ENCODE measurements around the gene IRF9. TPM values are rescaled to one million over a fixed set of nuclear protein-coding genes. Genes with fewer than 3 reads are reported as not detected.

The IRF9 gene
- total RNA-seq, 2 experiments from 2014 or later, result 52.4 to 54.5 TPM

GRCh38 chr14:24179961-24180796 is 19.1 kb downstream of the IRF9 start:
- ChIA-PET POLR2A (interaction anchor here (0.5 to 1.7 kb wide), 5 partner anchors 8 to 45 kb away, joined by 3 to 5 read pairs (median 4); partner anchors contain the start of genes IPO4 and IRF9), CTCF (interaction anchor here (1.2 to 1.6 kb wide), 3 partner anchors 15 to 20 kb away, joined by 3 to 5 read pairs (median 5); partner anchors contain the start of gene IRF9)

- CTCF ChIA-PET, result interaction anchor here (1.2 kb wide), 1 partner anchor 21 kb away, joined by 5 read pairs; the partner anchor contains the start of gene IRF9
- POLR2A ChIA-PET, result interaction anchor here (0.9 to 1.7 kb wide), 2 partner anchors 17 to 26 kb away, joined by 3 to 5 read pairs; no protein-coding TSS in a partner anchor
These were observed 20.5 kb downstream of the IRF9 start for GRCh38 chr14:24181371-24182077.

- CTCF ChIA-PET, result interaction anchor here (1.3 kb wide), 1 partner anchor 20 kb away, joined by 4 read pairs; the partner anchor contains the start of gene IRF9
- POLR2A ChIA-PET, result interaction anchor here (0.9 kb wide), 1 partner anchor 25 kb away, joined by 3 read pairs; no protein-coding TSS in a partner anchor
These were observed 21.2 kb downstream of the IRF9 start for GRCh38 chr14:24182110-24182882.

GRCh38 chr14:24183014-24183481 is 22.0 kb downstream of the IRF9 start:
- CTCF ChIA-PET, result interaction anchor here (1.3 to 1.5 kb wide), 2 partner anchors 21 to 125 kb away, joined by 4 read pairs; partner anchors contain the start of genes CIDEB and IRF9
- POLR2A ChIA-PET, result no interaction called here

GRCh38 chr14:24184104-24184970 is 23.3 kb downstream of the IRF9 start:
- ChIA-PET POLR2A (no interaction called here), CTCF (interaction anchor here (1.3 to 1.5 kb wide), 2 partner anchors 11 to 124 kb away, joined by 3 to 4 read pairs; partner anchors contain the start of genes CIDEB and TM9SF1)

GRCh38 chr14:24185026-24185425 is 24.0 kb downstream of the IRF9 start:
- POLR2A ChIA-PET, result no interaction called here
- CTCF ChIA-PET, result interaction anchor here (1.3 to 1.9 kb wide), 2 partner anchors 11 to 24 kb away, joined by 3 to 11 read pairs; partner anchors contain the start of genes IRF9 and TM9SF1

- CTCF ChIA-PET, result interaction anchor here (1.3 to 1.9 kb wide), 2 partner anchors 10 to 25 kb away, joined by 3 to 11 read pairs; partner anchors contain the start of genes IRF9 and TM9SF1
- POLR2A ChIA-PET, result no interaction called here
These were observed 24.7 kb downstream of the IRF9 start for GRCh38 chr14:24185741-24186140.

- CTCF ChIA-PET, result interaction anchor here (0.6 to 1.9 kb wide), 3 partner anchors 26 to 41 kb away, joined by 3 to 11 read pairs (median 9); partner anchors contain the start of gene IRF9
- POLR2A ChIA-PET, result interaction anchor here (0.6 to 3.3 kb wide), 4 partner anchors 9 to 121 kb away, joined by 3 to 15 read pairs (median 6); partner anchors contain the start of genes IRF9 and TM9SF1
These were observed 25.9 kb downstream of the IRF9 start for GRCh38 chr14:24186831-24187538.

- POLR2A ChIA-PET, result interaction anchor here (3.3 kb wide), 1 partner anchor 26 kb away, joined by 15 read pairs; the partner anchor contains the start of gene IRF9
- CTCF ChIA-PET, result interaction anchor here (1.2 kb wide), 1 partner anchor 26 kb away, joined by 9 read pairs; the partner anchor contains the start of gene IRF9
These were observed 26.5 kb downstream of the IRF9 start for GRCh38 chr14:24187539-24187915.

GRCh38 chr14:24188251-24189058 is 27.4 kb downstream of the IRF9 start, which contains the start of gene IPO4:
IPO4 (minus strand) TSS chr14:24188816; CDS start chr14:24188787, 29 bp downstream.
- ChIA-PET CTCF (interaction anchor here (0.7 to 1.6 kb wide), 6 partner anchors 10 to 134 kb away, joined by 3 to 5 read pairs (median 4); partner anchors contain the start of genes IRF9 and MDP1), POLR2A (interaction anchor here (0.6 to 3.3 kb wide), 5 partner anchors 9 to 108 kb away, joined by 3 to 15 read pairs (median 4); partner anchors contain the start of genes CHMP4A, IRF9 and RNF31)

- ChIA-PET POLR2A (interaction anchor here (0.6 to 3.3 kb wide), 4 partner anchors 9 to 42 kb away, joined by 3 to 15 read pairs (median 4); partner anchors contain the start of genes CHMP4A, IRF9 and RNF31), CTCF (interaction anchor here (0.8 to 1.6 kb wide), 5 partner anchors 27 to 135 kb away, joined by 3 to 5 read pairs (median 4); partner anchors contain the start of genes IRF9 and MDP1)
These were observed 28.0 kb downstream of the IRF9 start for GRCh38 chr14:24189059-24189375.

- ChIA-PET POLR2A (interaction anchor here (0.6 to 3.3 kb wide), 4 partner anchors 10 to 42 kb away, joined by 3 to 15 read pairs (median 4); partner anchors contain the start of genes CHMP4A, IRF9 and RNF31), CTCF (interaction anchor here (0.8 to 1.6 kb wide), 3 partner anchors 27 to 136 kb away, joined by 3 to 5 read pairs (median 4); partner anchors contain the start of gene MDP1)
These were observed 28.4 kb downstream of the IRF9 start for GRCh38 chr14:24189460-24189859.

- POLR2A ChIA-PET, result no interaction called here
- CTCF ChIA-PET, result interaction anchor here (0.7 to 1.1 kb wide), 3 partner anchors 29 to 51 kb away, joined by 3 to 4 read pairs (median 4); partner anchors contain the start of genes EMC9 and IRF9
These were observed 29.4 kb downstream of the IRF9 start for GRCh38 chr14:24190416-24190815.

- CTCF ChIA-PET, result no interaction called here
These were observed 31.9 kb downstream of the IRF9 start for GRCh38 chr14:24192933-24193332.

GRCh38 chr14:24194186-24194872 is 33.3 kb downstream of the IRF9 start:
- ChIA-PET POLR2A (interaction anchor here (0.7 to 2.7 kb wide), 5 partner anchors 11 to 48 kb away, joined by 5 to 24 read pairs (median 10); partner anchors contain the start of genes CHMP4A, PSME2, RNF31 and TINF2), CTCF (interaction anchor here (0.7 to 2.3 kb wide), 4 partner anchors 18 to 114 kb away, joined by 3 to 9 read pairs (median 3); partner anchors contain the start of genes CIDEB and RABGGTA)

More at GRCh38 chr14:24192933-24193332, 31.9 kb downstream of the IRF9 start:
- POLR2A ChIA-PET, result no interaction called here
